Chondrocyte (in vitro differentiated cells): ENCODE results near the gene BLOC1S3. TPM values are rescaled to one million over a fixed set of nuclear protein-coding genes. Genes with fewer than 3 reads are reported as not detected.

Experiments used
- DNase-seq: peaks from one replicate; pipeline ENCODE4 v3.0.0; 2021; ENCODE audit warnings: mixed read lengths, low spot score
- H3K27ac Mint-ChIP-seq: one replicate; pipeline ENCODE4 v1.8.0; 2021; ENCODE audit warnings: mild to moderate bottlenecking, moderate library complexity, mixed read lengths; ENCODE audit not compliant: unreplicated experiment
- H3K27me3 Mint-ChIP-seq: 2 replicates; pipeline ENCODE4 v1.8.0; 2021; ENCODE audit warnings: low read depth, mixed read lengths
- H3K36me3 Mint-ChIP-seq: 2 replicates; pipeline ENCODE4 v1.8.0; 2021; ENCODE audit warnings: low read depth, mixed read lengths
- H3K4me1 Mint-ChIP-seq: 2 replicates; pipeline ENCODE4 v1.8.0; 2021; ENCODE audit warnings: low read depth, mild to moderate bottlenecking, mixed read lengths
- H3K4me3 Mint-ChIP-seq: one replicate; pipeline ENCODE4 v1.8.0; 2021; ENCODE audit warnings: mild to moderate bottlenecking, moderate library complexity, mixed read lengths; ENCODE audit not compliant: unreplicated experiment
- H3K9me3 Mint-ChIP-seq: 2 replicates; pipeline ENCODE4 v1.8.0; 2021; ENCODE audit warnings: low read depth, mixed read lengths
- total RNA-seq: library from RNA; stranded (reverse); gene quantifications from 3 replicates; pipeline ENCODE4 v1.2.1, GENCODE V29; 2021
- TF ChIP-seq, protein P1 (sequence below): fragments of 200-600 bp; sonication (generic); IDR thresholded peaks from 2 replicates; pipeline ENCODE4 v1.5.0; 2021; ENCODE audit warnings: antibody characterized with exemption, mild to moderate bottlenecking, moderate library complexity

BLOC1S3 gene
- total RNA-seq, 1 donor from 2014 or later, result 21.0 TPM

- Mint-ChIP-seq H3K36me3 (no peaks in the 10 kb centered on the region), H3K4me1 (peaks cover 11% of the 10 kb centered on the region), H3K27me3 (no peaks in the 10 kb centered on the region), H3K4me3 (no peak overlapping the region), H3K27ac (no peak overlapping the region), H3K9me3 (no peaks in the 10 kb centered on the region)
- TF ChIP-seq, protein P1, sequence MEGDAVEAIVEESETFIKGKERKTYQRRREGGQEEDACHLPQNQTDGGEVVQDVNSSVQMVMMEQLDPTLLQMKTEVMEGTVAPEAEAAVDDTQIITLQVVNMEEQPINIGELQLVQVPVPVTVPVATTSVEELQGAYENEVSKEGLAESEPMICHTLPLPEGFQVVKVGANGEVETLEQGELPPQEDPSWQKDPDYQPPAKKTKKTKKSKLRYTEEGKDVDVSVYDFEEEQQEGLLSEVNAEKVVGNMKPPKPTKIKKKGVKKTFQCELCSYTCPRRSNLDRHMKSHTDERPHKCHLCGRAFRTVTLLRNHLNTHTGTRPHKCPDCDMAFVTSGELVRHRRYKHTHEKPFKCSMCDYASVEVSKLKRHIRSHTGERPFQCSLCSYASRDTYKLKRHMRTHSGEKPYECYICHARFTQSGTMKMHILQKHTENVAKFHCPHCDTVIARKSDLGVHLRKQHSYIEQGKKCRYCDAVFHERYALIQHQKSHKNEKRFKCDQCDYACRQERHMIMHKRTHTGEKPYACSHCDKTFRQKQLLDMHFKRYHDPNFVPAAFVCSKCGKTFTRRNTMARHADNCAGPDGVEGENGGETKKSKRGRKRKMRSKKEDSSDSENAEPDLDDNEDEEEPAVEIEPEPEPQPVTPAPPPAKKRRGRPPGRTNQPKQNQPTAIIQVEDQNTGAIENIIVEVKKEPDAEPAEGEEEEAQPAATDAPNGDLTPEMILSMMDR, result no peak
- DNase-seq, result no peak
Observed at GRCh38 chr19:45135176-45135885, 43.3 kb upstream of the BLOC1S3 start.

GRCh38 chr19:45136507-45137178 lies 41.9 kb upstream of the BLOC1S3 start:
- peak overlapping the region; percentile 27 for H3K27ac Mint-ChIP-seq

GRCh38 chr19:45137179-45137761 lies 41.3 kb upstream of the BLOC1S3 start:
- H3K9me3 Mint-ChIP-seq, result no peaks in the 10 kb centered on the region
- H3K36me3 Mint-ChIP-seq, result no peaks in the 10 kb centered on the region
- H3K27ac Mint-ChIP-seq, result peak overlapping the region; percentile 66
- peaks cover 7% of the 10 kb centered on the region for H3K4me1 Mint-ChIP-seq
- TF ChIP-seq, protein P1, result no peak
- H3K4me3 Mint-ChIP-seq, result no peak overlapping the region
- no peaks in the 10 kb centered on the region for H3K27me3 Mint-ChIP-seq
- no peak for DNase-seq

More at GRCh38 chr19:45136507-45137178, 41.9 kb upstream of the BLOC1S3 start:
- no peak for DNase-seq
- Mint-ChIP-seq H3K36me3 (no peaks in the 10 kb centered on the region), H3K4me1 (peaks cover 7% of the 10 kb centered on the region), H3K9me3 (no peaks in the 10 kb centered on the region), H3K4me3 (no peak overlapping the region), H3K27me3 (no peaks in the 10 kb centered on the region)
- TF ChIP-seq, protein P1, result no peak

- Mint-ChIP-seq H3K9me3 (no peaks in the 10 kb centered on the region), H3K36me3 (peaks cover 7% of the 10 kb centered on the region), H3K4me1 (peaks cover 7% of the 10 kb centered on the region), H3K27me3 (no peaks in the 10 kb centered on the region), H3K27ac (peak overlapping the region; percentile 4), H3K4me3 (no peak overlapping the region)
- DNase-seq, result no peak
- TF ChIP-seq, protein P1, result no peak
Observed at GRCh38 chr19:45138303-45138751, 40.3 kb upstream of the BLOC1S3 start.

GRCh38 chr19:45139286-45140143 lies 39.1 kb upstream of the BLOC1S3 start:
- H3K27me3 Mint-ChIP-seq, result no peaks in the 10 kb centered on the region
- no peak overlapping the region for H3K27ac Mint-ChIP-seq
- H3K4me3 Mint-ChIP-seq, result no peak overlapping the region
- H3K4me1 Mint-ChIP-seq, result peaks cover 7% of the 10 kb centered on the region
- H3K9me3 Mint-ChIP-seq, result no peaks in the 10 kb centered on the region
- TF ChIP-seq, protein P1, result no peak
- H3K36me3 Mint-ChIP-seq, result peaks cover 7% of the 10 kb centered on the region
- no peak for DNase-seq
